Right lobe of liver (tissue), 4 donors: Measurements from ENCODE around the gene IL1RAPL1.

Experiments used
- POLR2A ChIP-seq: fragments of 450-650 bp; IDR thresholded peaks from one replicate; pipeline ENCODE4 v1.6.1; 2017; ENCODE audit warnings: antibody characterized with exemption, mild to moderate bottlenecking
- TF ChIP-seq, protein P1 (sequence below), 4 donors: fragments of 200-600 bp in 3 of 4; fragments of 450-650 bp in 1 of 4; IDR thresholded peaks; one replicate each; pipeline versions ENCODE4 v1.5.1 to v1.8.0; 2016 to 2022; ENCODE audit warnings: antibody characterized with exemption in 4 of 4, mild to moderate bottlenecking in 2 of 4
- donor health status: DM: no; HTN: no; CAD: no.
- donor health status: DM: no; HTN: no; CAD: no.
- donor health status: DM: no; HTN: yes; CAD: no.

DNA sequence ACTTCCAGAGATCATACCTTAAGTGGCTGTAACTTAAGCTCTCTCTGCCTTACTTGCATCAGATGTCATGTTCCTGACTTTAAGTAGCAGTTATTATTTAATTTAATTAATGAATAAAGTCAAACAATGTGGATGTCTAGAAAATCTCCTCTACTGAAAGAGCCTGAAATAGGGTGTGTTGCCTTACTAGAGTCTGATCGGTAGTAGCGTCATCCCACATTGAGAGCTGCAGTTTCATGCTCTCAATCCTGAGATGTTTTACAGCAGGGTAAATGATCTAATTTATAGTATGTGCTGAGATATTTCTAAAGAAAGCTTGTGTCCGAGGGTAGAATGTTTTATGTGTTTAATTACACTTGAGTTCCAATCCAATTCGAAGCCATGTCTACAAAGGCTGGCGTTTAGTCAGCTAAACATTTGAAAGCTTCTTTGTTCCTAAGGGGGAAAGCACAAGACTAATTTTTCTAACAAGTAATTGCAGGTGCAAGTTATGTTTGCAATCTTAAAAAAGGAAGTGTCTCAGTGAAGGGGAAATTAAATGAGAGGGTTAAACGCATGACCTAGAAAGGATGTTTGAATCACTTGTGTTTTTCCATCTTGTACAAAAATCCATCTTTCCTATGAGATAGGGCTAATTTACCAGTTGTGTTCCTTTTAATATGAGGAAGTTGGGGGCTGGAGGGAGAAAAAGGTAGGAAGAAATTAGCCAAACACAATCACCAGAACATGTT is 1237.1 kb downstream of the IL1RAPL1 start:
- TF ChIP-seq POLR2A: no peak
- TF ChIP-seq, protein P1, sequence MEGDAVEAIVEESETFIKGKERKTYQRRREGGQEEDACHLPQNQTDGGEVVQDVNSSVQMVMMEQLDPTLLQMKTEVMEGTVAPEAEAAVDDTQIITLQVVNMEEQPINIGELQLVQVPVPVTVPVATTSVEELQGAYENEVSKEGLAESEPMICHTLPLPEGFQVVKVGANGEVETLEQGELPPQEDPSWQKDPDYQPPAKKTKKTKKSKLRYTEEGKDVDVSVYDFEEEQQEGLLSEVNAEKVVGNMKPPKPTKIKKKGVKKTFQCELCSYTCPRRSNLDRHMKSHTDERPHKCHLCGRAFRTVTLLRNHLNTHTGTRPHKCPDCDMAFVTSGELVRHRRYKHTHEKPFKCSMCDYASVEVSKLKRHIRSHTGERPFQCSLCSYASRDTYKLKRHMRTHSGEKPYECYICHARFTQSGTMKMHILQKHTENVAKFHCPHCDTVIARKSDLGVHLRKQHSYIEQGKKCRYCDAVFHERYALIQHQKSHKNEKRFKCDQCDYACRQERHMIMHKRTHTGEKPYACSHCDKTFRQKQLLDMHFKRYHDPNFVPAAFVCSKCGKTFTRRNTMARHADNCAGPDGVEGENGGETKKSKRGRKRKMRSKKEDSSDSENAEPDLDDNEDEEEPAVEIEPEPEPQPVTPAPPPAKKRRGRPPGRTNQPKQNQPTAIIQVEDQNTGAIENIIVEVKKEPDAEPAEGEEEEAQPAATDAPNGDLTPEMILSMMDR (IDR thresholded peaks at IDR 0.05): no peak
